H1 (cell line): Measurements from ENCODE around the gene MAGI1. TPM values are rescaled to one million over a fixed set of nuclear protein-coding genes. Genes with fewer than 3 reads are reported as not detected.

ENCODE experiments used
- CTCF ChIA-PET: fragments of 300-600 bp; sonication (Branson Sonifier 250); formaldehyde crosslinking; loops from one replicate; lab custom pipeline; 2021; ENCODE audit not compliant: partially characterized antibody; lab: Charles Lee
- POLR2A ChIA-PET: fragments of 300-600 bp; sonication (Branson Sonifier 250); formaldehyde crosslinking; loops from one replicate; lab custom pipeline; 2021; ENCODE audit warnings: inconsistent platforms; ENCODE audit not compliant: partially characterized antibody; lab: Charles Lee
- DNase-seq, 2 experiments: peaks; one replicate each; pipeline versions ENCODE4 v3.0.0 to v3.0.0-alpha.2; 2010 to 2022; ENCODE audit warnings: low spot score in 2 of 2, low read depth in 1 of 2, mixed read lengths in 1 of 2
- FAIRE-seq: peaks from 2 replicates; lab custom pipeline; 2011; peaks lifted over from hg19 to GRCh38; lab: Jason Lieb, UNC
- H2AFZ ChIP-seq: 2 replicates; pipeline ENCODE4 v1.8.1; 2012; ENCODE audit warnings: low read length, inconsistent platforms
- H2AK5ac ChIP-seq: 2 replicates; pipeline ENCODE4 v1.6.1; 2013; ENCODE audit warnings: low read depth, low read length
- H2BK120ac ChIP-seq: replicated peaks from 2 replicates; pipeline ENCODE3; 2013; ENCODE audit warnings: low read depth, low read length, inconsistent platforms
- H2BK12ac ChIP-seq: 2 replicates; pipeline ENCODE4 v1.6.1; 2013; ENCODE audit warnings: low read depth, low read length
- H2BK15ac ChIP-seq: 2 replicates; pipeline ENCODE4 v1.6.1; 2013; ENCODE audit warnings: low read length
- H2BK20ac ChIP-seq: 2 replicates; pipeline ENCODE4 v1.6.1; 2013; ENCODE audit warnings: low read length
- H2BK5ac ChIP-seq: 2 replicates; pipeline ENCODE4 v1.6.1; 2013; ENCODE audit warnings: low read depth, low read length
- H3K14ac ChIP-seq: 2 replicates; pipeline ENCODE4 v1.6.1; 2013; ENCODE audit warnings: inconsistent platforms; ENCODE audit not compliant: insufficient read length
- H3K18ac ChIP-seq: 2 replicates; pipeline ENCODE4 v1.6.1; 2013; ENCODE audit warnings: low read length; ENCODE audit errors: extremely low read depth
- H3K23ac ChIP-seq: 2 replicates; pipeline ENCODE4 v1.6.1; 2013; ENCODE audit warnings: inconsistent platforms; ENCODE audit not compliant: insufficient read length
- H3K23me2 ChIP-seq: 2 replicates; pipeline ENCODE4 v1.6.1; 2013; ENCODE audit warnings: low read depth, low read length
- H3K27ac ChIP-seq: 2 replicates; pipeline ENCODE4 v1.6.1; 2011; ENCODE audit warnings: low read depth, low read length, inconsistent platforms
- H3K27me3 ChIP-seq, 4 experiments: replicated peaks in 1 of 4; 1 replicate in 1 of 4; 2 replicates in 3 of 4; pipeline versions ENCODE4 v1.6.1 to v1.8.1; 2011 to 2013; ENCODE audit warnings: low read length in 3 of 4, mild to moderate bottlenecking in 3 of 4, inconsistent platforms in 2 of 4, mixed read lengths in 2 of 4, moderate library complexity in 1 of 4; ENCODE audit not compliant: control insufficient read depth in 3 of 4, insufficient read depth in 3 of 4; ENCODE audit errors: extremely low read depth in 1 of 4
- H3K36me3 ChIP-seq, 4 experiments: 2 replicates each; pipeline versions ENCODE4 v1.6.1 to v1.8.1; 2011 to 2013; ENCODE audit warnings: mild to moderate bottlenecking in 4 of 4, low read length in 3 of 4, moderate library complexity in 2 of 4, control low read depth in 1 of 4, inconsistent platforms in 1 of 4; ENCODE audit not compliant: insufficient read depth in 4 of 4, control insufficient read depth in 2 of 4
- H3K4ac ChIP-seq: replicated peaks from 2 replicates; pipeline ENCODE3; 2013; ENCODE audit warnings: low read length, low read depth, mixed read lengths, inconsistent platforms; ENCODE audit not compliant: insufficient read length
- H3K4me1 ChIP-seq, 4 experiments: replicated peaks in 1 of 4; 1 replicate in 1 of 4; 2 replicates in 3 of 4; pipeline versions ENCODE4 v1.6.1 to v1.8.1; 2011 to 2013; ENCODE audit warnings: low read length in 3 of 4, inconsistent platforms in 2 of 4, mixed read lengths in 1 of 4; ENCODE audit not compliant: insufficient read depth in 4 of 4, control insufficient read depth in 3 of 4
- H3K4me2 ChIP-seq, 2 experiments: 2 replicates each; pipeline versions ENCODE4 v1.6.1 to v1.8.1; 2011 to 2013; ENCODE audit warnings: low read depth in 2 of 2, low read length in 2 of 2, control low read depth in 1 of 2, inconsistent platforms in 1 of 2, mild to moderate bottlenecking in 1 of 2; ENCODE audit not compliant: insufficient read depth in 1 of 2
- H3K4me3 ChIP-seq, 4 experiments: fragments of 200-600, 300-600 bp in 1 of 4; sonication (generic), shearing (Covaris generic), sonication (Bioruptor Twin) in 1 of 4; 2 replicates each; pipeline versions ENCODE4 v1.5.1 to v1.8.1; 2011 to 2016; ENCODE audit warnings: low read length in 4 of 4, low read depth in 3 of 4, control low read depth in 2 of 4, inconsistent platforms in 2 of 4, mild to moderate bottlenecking in 2 of 4, mixed read lengths in 1 of 4, moderate library complexity in 1 of 4; ENCODE audit not compliant: insufficient read depth in 2 of 4; ENCODE audit errors: extremely low read depth in 1 of 4
- H3K56ac ChIP-seq: replicated peaks from 2 replicates; pipeline ENCODE3; 2013; ENCODE audit warnings: low read depth, mild to moderate bottlenecking, mixed read lengths, low read length, inconsistent platforms; ENCODE audit not compliant: insufficient read length
- H3K79me1 ChIP-seq: 2 replicates; pipeline ENCODE4 v1.6.1; 2013; ENCODE audit warnings: low read depth, low read length, control low read depth
- H3K79me2 ChIP-seq, 2 experiments: 2 replicates each; pipeline versions ENCODE4 v1.6.1 to v1.8.1; 2012 to 2013; ENCODE audit warnings: low read length in 2 of 2, mild to moderate bottlenecking in 2 of 2, inconsistent platforms in 1 of 2; ENCODE audit not compliant: insufficient read depth in 2 of 2, control insufficient read depth in 1 of 2
- H3K9ac ChIP-seq, 4 experiments: replicated peaks in 1 of 4; 1 replicate in 1 of 4; 2 replicates in 3 of 4; pipeline versions ENCODE4 v1.6.1 to v1.8.1; 2011 to 2013; ENCODE audit warnings: low read depth in 3 of 4, low read length in 3 of 4, control low read depth in 2 of 4, mild to moderate bottlenecking in 2 of 4, moderate library complexity in 2 of 4, inconsistent platforms in 1 of 4; ENCODE audit errors: extremely low read depth in 1 of 4
- H3K9me3 ChIP-seq, 2 experiments: 2 replicates each; pipeline versions ENCODE4 v1.6.1 to v1.8.1; 2012 to 2013; ENCODE audit warnings: mild to moderate bottlenecking in 2 of 2, moderate library complexity in 2 of 2, control low read depth in 1 of 2, inconsistent platforms in 1 of 2, low read depth in 1 of 2, low read length in 1 of 2, mixed read lengths in 1 of 2; ENCODE audit not compliant: insufficient read depth in 2 of 2
- H4K20me1 ChIP-seq, 2 experiments: replicated peaks in 1 of 2; 2 replicates each; pipeline versions ENCODE3 to v1.8.1; 2011 to 2013; ENCODE audit warnings: inconsistent platforms in 2 of 2, low read length in 2 of 2, mild to moderate bottlenecking in 1 of 2; ENCODE audit not compliant: insufficient read depth in 2 of 2, control insufficient read depth in 1 of 2
- H4K5ac ChIP-seq: 2 replicates; pipeline ENCODE4 v1.6.1; 2013; ENCODE audit warnings: low read length, low read depth, mixed read lengths, inconsistent platforms; ENCODE audit not compliant: insufficient read length
- H4K8ac ChIP-seq: 2 replicates; pipeline ENCODE4 v1.8.0; 2013; ENCODE audit warnings: mild to moderate bottlenecking, moderate library complexity, low read length, inconsistent platforms; ENCODE audit not compliant: insufficient read depth; ENCODE audit errors: extremely low read depth
- H4K91ac ChIP-seq: replicated peaks from 2 replicates; pipeline ENCODE3; 2013; ENCODE audit warnings: low read length, mixed read lengths, inconsistent platforms; ENCODE audit not compliant: insufficient read length
- MAFK ChIP-seq: IDR thresholded peaks from 2 replicates; pipeline ENCODE4 v1.6.1; 2012; ENCODE audit warnings: low read depth, mild to moderate bottlenecking, improper control_type of control experiment, low read length
- RNF2 ChIP-seq: fragments of 200-900, 300-1000 bp; sonication (generic); IDR thresholded peaks from 2 replicates; pipeline ENCODE4 v1.7.1; 2016; ENCODE audit warnings: borderline replicate concordance, low read depth, mild to moderate bottlenecking, antibody characterized with exemption, low read length; ENCODE audit not compliant: poor library complexity, severe bottlenecking; ENCODE audit errors: missing control alignments
- WGBS, 2 experiments: shearing (Covaris generic) in 1 of 2; methylation state at CpG; one replicate each; pipeline versions ENCODE4 v1.1.6 to v1.1.7; 2013 to 2015; ENCODE audit warnings: low lambda C conversion rate in 2 of 2, mixed read lengths in 2 of 2, inconsistent platforms in 1 of 2, low coverage in 1 of 2, missing lambda C conversion rate in 1 of 2; ENCODE audit not compliant: insufficient replicate concordance in 2 of 2, insufficient coverage in 1 of 2, insufficient read length in 1 of 2; ENCODE audit errors: extremely low coverage in 1 of 2, missing lambda C conversion rate in 1 of 2; 5-methylcytosine and 5-hydroxymethylcytosine counted together
- polyA plus RNA-seq, 7 experiments: library from polyadenylated mRNA; depleted of rRNA in 3 of 7; stranded (reverse) in 5 of 7; unstranded in 2 of 7; fragments of >200 nt in 5 of 7; fragments of 200-250 nt in 2 of 7; gene quantifications; 1 replicate in 5 of 7; 2 replicates in 1 of 7; 4 replicates in 1 of 7; pipeline versions ENCODE4 v1.2.1 to v1.2.3, GENCODE V29; 2011 to 2013; ENCODE audit warnings: missing spikeins in 2 of 7, mixed read lengths in 2 of 7
- total RNA-seq: library from RNA; stranded (reverse); fragmentation: NEBNext Ultra II Directional; extraction: Animal tissue kit (Norgen Biotek cat#: 25700); gene quantifications from 2 replicates; pipeline ENCODE4 v1.2.1, GENCODE V29; 2021

MAGI1 gene
- total and polyA plus RNA-seq, 2 of the 8 experiments (the other 6 are each of a cell fraction or from before 2014, with no cell fraction given): 19.8 to 78.0 TPM

GRCh38 chr3:65600888-65601287 is 437.8 kb downstream of the MAGI1 start:
- H3K9me3 ChIP-seq: no peaks in the 10 kb centered on the region
- TF ChIP-seq RNF2 (no peak), MAFK (peak; percentile 93)
- TF ChIP-seq, all 59 proteins: peak for 1
- FAIRE-seq (no peak), DNase-seq (no peak)
- peaks cover 0 to 31% of the 10 kb centered on the region in 2 experiments; a peak in 3 of 4 replicates for H3K79me2 ChIP-seq
- H3K79me1 ChIP-seq: no peaks in the 10 kb centered on the region
- no peaks in the 10 kb centered on the region for H3K36me3 ChIP-seq
- H3K23me2 ChIP-seq: peaks cover 15% of the 10 kb centered on the region
- H2BK12ac ChIP-seq: no peak overlapping the region
- no peak overlapping the region for H3K4me3 ChIP-seq
- H3K56ac ChIP-seq: no peak overlapping the region
- no peak overlapping the region for H4K8ac ChIP-seq
- no peak overlapping the region for H3K4me2 ChIP-seq
- no peak overlapping the region for H2BK120ac ChIP-seq
- H4K20me1 ChIP-seq: no peaks in the 10 kb centered on the region
- H3K18ac ChIP-seq: no peak overlapping the region
- no peak overlapping the region for H2BK15ac ChIP-seq
- no peak overlapping the region for H2BK20ac ChIP-seq
- POLR2A ChIA-PET: interaction anchor here (0.6 to 1.3 kb wide), 2 partner anchors 36 to 621 kb away, joined by 3 read pairs; no protein-coding TSS in a partner anchor
- no peak overlapping the region for H3K14ac ChIP-seq
- H3K4ac ChIP-seq: no peak overlapping the region
- H4K91ac ChIP-seq: no peak overlapping the region
- CTCF ChIA-PET: interaction anchor here (1.9 kb wide), 1 partner anchor 31 kb away, joined by 7 read pairs; no protein-coding TSS in a partner anchor
- H2AFZ ChIP-seq: no peak overlapping the region
- no peak overlapping the region for H3K9ac ChIP-seq
- H2AK5ac ChIP-seq: no peak overlapping the region
- no peak overlapping the region for H4K5ac ChIP-seq
- H3K23ac ChIP-seq: no peak overlapping the region
- no peaks in the 10 kb centered on the region for H3K27me3 ChIP-seq
- WGBS, 2 experiments: 93% methylated on average over 2 of the region's 2 CpGs; no CpG with 5 or more reads in 1 of the 2 experiments
- H3K4me1 ChIP-seq: peaks cover 6 to 17% (median 10%) of the 10 kb centered on the region in 4 experiments; a peak in 6 of 7 replicates
- H3K27ac ChIP-seq: no peak overlapping the region
- H2BK5ac ChIP-seq: no peak overlapping the region
